H9 (cell line): ENCODE data around the gene KIAA1328. TPM values are rescaled to one million over a fixed set of nuclear protein-coding genes. Genes with fewer than 3 reads are reported as not detected.

ENCODE experiments used
- DNase-seq: peaks from one replicate; pipeline ENCODE4 v3.0.0-alpha.2; 2017
- H2AFZ ChIP-seq: one replicate; pipeline ENCODE4 v1.6.1; 2013; ENCODE audit warnings: mild to moderate bottlenecking, low read length, control low read depth, moderate library complexity
- H2AK5ac ChIP-seq: 2 replicates; pipeline ENCODE4 v1.6.1; 2013; ENCODE audit warnings: low read length, control low read depth, mixed read lengths; ENCODE audit not compliant: insufficient read length
- H2BK120ac ChIP-seq: one replicate; pipeline ENCODE4 v1.6.1; 2013; ENCODE audit warnings: low read depth, mild to moderate bottlenecking, low read length, control low read depth, inconsistent platforms; ENCODE audit not compliant: poor library complexity, severe bottlenecking
- H2BK12ac ChIP-seq: 2 replicates; pipeline ENCODE4 v1.6.1; 2013; ENCODE audit warnings: low read length, control low read depth, mixed read lengths, low read depth; ENCODE audit not compliant: insufficient read length
- H2BK15ac ChIP-seq: 2 replicates; pipeline ENCODE4 v1.6.1; 2013; ENCODE audit warnings: low read depth, low read length, control low read depth
- H2BK20ac ChIP-seq: one replicate; pipeline ENCODE4 v1.6.1; 2013; ENCODE audit warnings: low read depth, mild to moderate bottlenecking, low read length, control low read depth, inconsistent platforms; ENCODE audit not compliant: poor library complexity, severe bottlenecking
- H2BK5ac ChIP-seq: 2 replicates; pipeline ENCODE4 v1.6.1; 2013; ENCODE audit warnings: low read length, control low read depth, mixed read lengths; ENCODE audit not compliant: insufficient read length
- H3K14ac ChIP-seq: 2 replicates; pipeline ENCODE4 v1.6.1; 2013; ENCODE audit warnings: low read length, control low read depth; ENCODE audit not compliant: insufficient read depth
- H3K18ac ChIP-seq: 2 replicates; pipeline ENCODE4 v1.6.1; 2013; ENCODE audit warnings: low read depth, mild to moderate bottlenecking, mixed read lengths, low read length, control low read depth; ENCODE audit not compliant: insufficient read length
- H3K23ac ChIP-seq: 2 replicates; pipeline ENCODE4 v1.6.1; 2013; ENCODE audit warnings: low read length, control low read depth, mixed read lengths, low read depth; ENCODE audit not compliant: insufficient read length
- H3K23me2 ChIP-seq: 2 replicates; pipeline ENCODE4 v1.6.1; 2013; ENCODE audit warnings: low read depth, mild to moderate bottlenecking, mixed read lengths, low read length, control low read depth; ENCODE audit not compliant: insufficient read length, poor library complexity, severe bottlenecking
- H3K27ac ChIP-seq: 2 replicates; pipeline ENCODE4 v1.5.1; 2013; ENCODE audit warnings: low read length, control low read depth, mixed read lengths, low read depth; ENCODE audit not compliant: insufficient read length
- H3K27me3 ChIP-seq: 2 replicates; pipeline ENCODE4 v1.6.1; 2013; ENCODE audit warnings: low read length, control low read depth, inconsistent platforms; ENCODE audit not compliant: insufficient read depth
- H3K4ac ChIP-seq: 2 replicates; pipeline ENCODE4 v1.6.1; 2013; ENCODE audit warnings: low read depth, mild to moderate bottlenecking, control low read depth, inconsistent platforms, low read length, moderate library complexity
- H3K4me1 ChIP-seq: 2 replicates; pipeline ENCODE4 v1.6.1; 2013; ENCODE audit warnings: low read length, control low read depth, inconsistent platforms; ENCODE audit not compliant: insufficient read depth
- H3K4me2 ChIP-seq: 2 replicates; pipeline ENCODE4 v1.6.1; 2013; ENCODE audit warnings: low read length, control low read depth, mixed read lengths; ENCODE audit not compliant: insufficient read length, insufficient read depth
- H3K56ac ChIP-seq: 2 replicates; pipeline ENCODE4 v1.6.1; 2013; ENCODE audit warnings: low read depth, mild to moderate bottlenecking, mixed read lengths, low read length, control low read depth; ENCODE audit not compliant: insufficient read length
- H3K79me1 ChIP-seq: 2 replicates; pipeline ENCODE4 v1.6.1; 2013; ENCODE audit warnings: low read depth, mild to moderate bottlenecking, moderate library complexity, low read length, control low read depth, inconsistent platforms; ENCODE audit not compliant: insufficient read depth, poor library complexity, severe bottlenecking
- H3K79me2 ChIP-seq: 2 replicates; pipeline ENCODE4 v1.6.1; 2013; ENCODE audit warnings: low read length, control low read depth, inconsistent platforms; ENCODE audit not compliant: insufficient read depth
- H3K9ac ChIP-seq: 2 replicates; pipeline ENCODE4 v1.6.1; 2013; ENCODE audit warnings: low read length, control low read depth, mixed read lengths; ENCODE audit not compliant: insufficient read length; ENCODE audit errors: extremely low read depth
- H3K9me3 ChIP-seq: one replicate; pipeline ENCODE4 v1.6.1; 2013; ENCODE audit warnings: low read depth, low read length, inconsistent platforms; ENCODE audit not compliant: control insufficient read depth
- H3T11ph ChIP-seq: one replicate; pipeline ENCODE4 v1.6.1; 2013; ENCODE audit warnings: mild to moderate bottlenecking, low read length, control low read depth, inconsistent platforms
- H4K20me1 ChIP-seq: one replicate; pipeline ENCODE4 v1.6.1; 2013; ENCODE audit not compliant: control insufficient read depth, insufficient read length, insufficient read depth
- H4K5ac ChIP-seq: 2 replicates; pipeline ENCODE4 v1.6.1; 2013; ENCODE audit warnings: low read depth, mild to moderate bottlenecking, mixed read lengths, low read length, control low read depth; ENCODE audit not compliant: insufficient read length
- H4K8ac ChIP-seq: replicated peaks from 2 replicates; pipeline ENCODE4 v1.6.1; 2013; ENCODE audit warnings: low read length, control low read depth, mixed read lengths, low read depth; ENCODE audit not compliant: insufficient read length
- H4K91ac ChIP-seq: 2 replicates; pipeline ENCODE4 v1.6.1; 2013; ENCODE audit warnings: low read depth, mild to moderate bottlenecking, moderate library complexity, mixed read lengths, low read length, control low read depth; ENCODE audit not compliant: insufficient read length
- H3K27ac Mint-ChIP-seq, 3 experiments: 2 replicates in 2 of 3; 3 replicates in 1 of 3; pipeline ENCODE4 v1.8.0; 2020 to 2021; ENCODE audit warnings: mixed read lengths in 3 of 3, mild to moderate bottlenecking in 1 of 3, moderate library complexity in 1 of 3
- H3K27me3 Mint-ChIP-seq: 2 replicates; pipeline ENCODE4 v1.8.0; 2021; ENCODE audit warnings: low read depth, mild to moderate bottlenecking, moderate library complexity, mixed read lengths
- H3K36me3 Mint-ChIP-seq, 3 experiments: 2 replicates in 2 of 3; 3 replicates in 1 of 3; pipeline ENCODE4 v1.8.0; 2020 to 2021; ENCODE audit warnings: low read depth in 3 of 3, mixed read lengths in 3 of 3; ENCODE audit not compliant: insufficient read depth in 1 of 3
- H3K4me1 Mint-ChIP-seq, 2 experiments: 2 replicates each; pipeline ENCODE4 v1.8.0; 2020; ENCODE audit warnings: mixed read lengths in 2 of 2
- H3K4me3 Mint-ChIP-seq, 2 experiments: 2 replicates in 1 of 2; 3 replicates in 1 of 2; pipeline ENCODE4 v1.8.0; 2020 to 2021; ENCODE audit warnings: mild to moderate bottlenecking in 2 of 2, mixed read lengths in 2 of 2, moderate library complexity in 1 of 2
- H3K9me3 Mint-ChIP-seq, 2 experiments: 2 replicates in 1 of 2; 3 replicates in 1 of 2; pipeline ENCODE4 v1.8.0; 2020; ENCODE audit warnings: mild to moderate bottlenecking in 2 of 2, mixed read lengths in 2 of 2, moderate library complexity in 1 of 2
- WGBS: extraction: QIAGEN DNeasy Blood & Tissue Kit; methylation state at CpG from one replicate; pipeline ENCODE4 v1.1.7; 2013; ENCODE audit warnings: missing lambda C conversion rate, low lambda C conversion rate, mixed read lengths; ENCODE audit not compliant: insufficient read length; ENCODE audit errors: extremely low coverage; 5-methylcytosine and 5-hydroxymethylcytosine counted together
- total RNA-seq: library from RNA; stranded (reverse); gene quantifications from 2 replicates; pipeline ENCODE4 v1.2.1, GENCODE V29; 2021
- TF ChIP-seq, protein P1 (sequence below): fragments of 200-600 bp; sonication (generic); conservative IDR thresholded peaks from 3 replicates; pipeline ENCODE4 v1.8.0; 2021; ENCODE audit warnings: antibody characterized with exemption, mild to moderate bottlenecking

Gene KIAA1328
- total RNA-seq, 1 experiment from 2014 or later, result 4.9 TPM

DNA sequence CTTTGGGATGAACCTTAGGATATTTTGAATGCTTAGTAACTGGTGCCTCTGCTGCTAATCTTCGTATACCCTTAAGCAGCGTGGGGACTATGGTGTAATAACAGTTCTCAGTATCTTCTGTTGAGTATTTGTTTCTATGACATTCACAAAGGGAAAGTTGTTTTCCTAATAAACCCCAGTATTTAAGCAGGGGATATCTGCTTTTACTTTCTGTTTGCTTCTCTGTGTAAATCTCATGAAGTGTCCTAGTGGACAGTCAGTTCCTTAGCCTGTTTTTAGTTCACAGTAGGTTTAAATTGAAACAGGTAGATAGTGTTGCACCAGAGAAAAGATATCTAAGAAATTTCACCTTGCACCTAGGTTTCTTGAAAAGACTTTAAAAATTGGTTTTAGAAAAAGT is 14.9 kb downstream of the KIAA1328 start:
- Histone ChIP-seq H3T11ph (no peak overlapping the region), H2BK120ac (no peak overlapping the region), H3K4me2 (no peak overlapping the region), H2BK20ac (no peak overlapping the region), H3K18ac (no peak overlapping the region), H3K4me1 (no peaks in the 10 kb centered on the region; the same call in 1 of the 2 replicates), H2AK5ac (no peak overlapping the region), H3K4ac (no peak overlapping the region), H2AFZ (no peak overlapping the region), H4K91ac (no peak overlapping the region), H4K5ac (no peak overlapping the region), H3K23ac (no peak overlapping the region), H3K79me2 (no peaks in the 10 kb centered on the region), H3K27ac (no peak overlapping the region), H3K23me2 (no peaks in the 10 kb centered on the region), H4K20me1 (no peaks in the 10 kb centered on the region), H3K9ac (no peak overlapping the region), H3K14ac (no peak overlapping the region), H2BK12ac (no peak overlapping the region), H2BK5ac (no peak overlapping the region), H3K56ac (no peak overlapping the region), H2BK15ac (no peak overlapping the region), H3K27me3 (no peaks in the 10 kb centered on the region), H3K79me1 (no peaks in the 10 kb centered on the region), H4K8ac (no peak overlapping the region), H3K9me3 (no peaks in the 10 kb centered on the region)
- no peaks in the 10 kb centered on the region for H3K9me3 Mint-ChIP-seq
- peaks cover 12 to 15% of the 10 kb centered on the region in 2 experiments for H3K4me1 Mint-ChIP-seq
- H3K36me3 Mint-ChIP-seq, result peaks cover 0 to 2% (median 0%) of the 10 kb centered on the region in 3 experiments; a peak in 1 of 7 replicates
- no peak overlapping the region for H3K4me3 Mint-ChIP-seq
- TF ChIP-seq, protein P1, sequence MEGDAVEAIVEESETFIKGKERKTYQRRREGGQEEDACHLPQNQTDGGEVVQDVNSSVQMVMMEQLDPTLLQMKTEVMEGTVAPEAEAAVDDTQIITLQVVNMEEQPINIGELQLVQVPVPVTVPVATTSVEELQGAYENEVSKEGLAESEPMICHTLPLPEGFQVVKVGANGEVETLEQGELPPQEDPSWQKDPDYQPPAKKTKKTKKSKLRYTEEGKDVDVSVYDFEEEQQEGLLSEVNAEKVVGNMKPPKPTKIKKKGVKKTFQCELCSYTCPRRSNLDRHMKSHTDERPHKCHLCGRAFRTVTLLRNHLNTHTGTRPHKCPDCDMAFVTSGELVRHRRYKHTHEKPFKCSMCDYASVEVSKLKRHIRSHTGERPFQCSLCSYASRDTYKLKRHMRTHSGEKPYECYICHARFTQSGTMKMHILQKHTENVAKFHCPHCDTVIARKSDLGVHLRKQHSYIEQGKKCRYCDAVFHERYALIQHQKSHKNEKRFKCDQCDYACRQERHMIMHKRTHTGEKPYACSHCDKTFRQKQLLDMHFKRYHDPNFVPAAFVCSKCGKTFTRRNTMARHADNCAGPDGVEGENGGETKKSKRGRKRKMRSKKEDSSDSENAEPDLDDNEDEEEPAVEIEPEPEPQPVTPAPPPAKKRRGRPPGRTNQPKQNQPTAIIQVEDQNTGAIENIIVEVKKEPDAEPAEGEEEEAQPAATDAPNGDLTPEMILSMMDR, result no peak
- WGBS, result no CpG with 5 or more reads among the region's 2 CpGs
- DNase-seq, result no peak
- H3K27ac Mint-ChIP-seq, result no peak overlapping the region
- H3K27me3 Mint-ChIP-seq, result no peaks in the 10 kb centered on the region
